Chondrocyte (in vitro differentiated cells): Measurements from ENCODE around the gene ZFAND3. TPM values are rescaled to one million over a fixed set of nuclear protein-coding genes. Genes with fewer than 3 reads are reported as not detected.

Experiments
- DNase-seq: peaks from one replicate; pipeline ENCODE4 v3.0.0; 2021; ENCODE audit warnings: mixed read lengths, low spot score
- H3K27ac Mint-ChIP-seq: one replicate; pipeline ENCODE4 v1.8.0; 2021; ENCODE audit warnings: mild to moderate bottlenecking, moderate library complexity, mixed read lengths; ENCODE audit not compliant: unreplicated experiment
- H3K27me3 Mint-ChIP-seq: 2 replicates; pipeline ENCODE4 v1.8.0; 2021; ENCODE audit warnings: low read depth, mixed read lengths
- H3K36me3 Mint-ChIP-seq: 2 replicates; pipeline ENCODE4 v1.8.0; 2021; ENCODE audit warnings: low read depth, mixed read lengths
- H3K4me1 Mint-ChIP-seq: 2 replicates; pipeline ENCODE4 v1.8.0; 2021; ENCODE audit warnings: low read depth, mild to moderate bottlenecking, mixed read lengths
- H3K4me3 Mint-ChIP-seq: one replicate; pipeline ENCODE4 v1.8.0; 2021; ENCODE audit warnings: mild to moderate bottlenecking, moderate library complexity, mixed read lengths; ENCODE audit not compliant: unreplicated experiment
- H3K9me3 Mint-ChIP-seq: 2 replicates; pipeline ENCODE4 v1.8.0; 2021; ENCODE audit warnings: low read depth, mixed read lengths
- total RNA-seq: library from RNA; stranded (reverse); gene quantifications from 3 replicates; pipeline ENCODE4 v1.2.1, GENCODE V29; 2021
- TF ChIP-seq, protein P1 (sequence below): fragments of 200-600 bp; sonication (generic); IDR thresholded peaks from 2 replicates; pipeline ENCODE4 v1.5.0; 2021; ENCODE audit warnings: antibody characterized with exemption, mild to moderate bottlenecking, moderate library complexity

The ZFAND3 gene
- total RNA-seq, 1 donor from 2014 or later, result 98.5 TPM

DNA sequence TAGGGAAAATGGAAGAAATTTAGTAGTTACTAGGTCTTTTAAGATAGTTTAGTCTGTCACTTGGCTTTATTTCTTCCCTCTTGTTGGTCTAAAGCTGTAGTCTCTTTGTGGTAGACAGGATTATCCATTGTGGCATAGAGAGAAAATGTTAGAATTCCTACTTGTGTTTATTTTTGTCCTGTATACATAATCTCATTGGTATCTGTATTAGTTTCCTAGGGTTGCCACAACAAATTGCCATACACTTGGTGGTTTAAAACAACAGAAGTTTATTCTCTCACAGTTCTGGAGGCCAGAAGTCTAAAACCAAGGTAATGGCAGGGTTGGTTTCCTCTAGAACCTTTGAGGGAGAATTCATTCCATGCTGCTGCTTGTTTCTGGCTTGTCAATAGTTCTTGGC lies 119.4 kb downstream of the ZFAND3 start:
- Mint-ChIP-seq H3K4me3 (no peak overlapping the region), H3K4me1 (peaks cover 44% of the 10 kb centered on the region), H3K27me3 (no peaks in the 10 kb centered on the region), H3K27ac (no peak overlapping the region), H3K36me3 (peaks cover 4% of the 10 kb centered on the region), H3K9me3 (no peaks in the 10 kb centered on the region)
- no peak for DNase-seq
- TF ChIP-seq, protein P1, sequence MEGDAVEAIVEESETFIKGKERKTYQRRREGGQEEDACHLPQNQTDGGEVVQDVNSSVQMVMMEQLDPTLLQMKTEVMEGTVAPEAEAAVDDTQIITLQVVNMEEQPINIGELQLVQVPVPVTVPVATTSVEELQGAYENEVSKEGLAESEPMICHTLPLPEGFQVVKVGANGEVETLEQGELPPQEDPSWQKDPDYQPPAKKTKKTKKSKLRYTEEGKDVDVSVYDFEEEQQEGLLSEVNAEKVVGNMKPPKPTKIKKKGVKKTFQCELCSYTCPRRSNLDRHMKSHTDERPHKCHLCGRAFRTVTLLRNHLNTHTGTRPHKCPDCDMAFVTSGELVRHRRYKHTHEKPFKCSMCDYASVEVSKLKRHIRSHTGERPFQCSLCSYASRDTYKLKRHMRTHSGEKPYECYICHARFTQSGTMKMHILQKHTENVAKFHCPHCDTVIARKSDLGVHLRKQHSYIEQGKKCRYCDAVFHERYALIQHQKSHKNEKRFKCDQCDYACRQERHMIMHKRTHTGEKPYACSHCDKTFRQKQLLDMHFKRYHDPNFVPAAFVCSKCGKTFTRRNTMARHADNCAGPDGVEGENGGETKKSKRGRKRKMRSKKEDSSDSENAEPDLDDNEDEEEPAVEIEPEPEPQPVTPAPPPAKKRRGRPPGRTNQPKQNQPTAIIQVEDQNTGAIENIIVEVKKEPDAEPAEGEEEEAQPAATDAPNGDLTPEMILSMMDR, result no peak

DNA sequence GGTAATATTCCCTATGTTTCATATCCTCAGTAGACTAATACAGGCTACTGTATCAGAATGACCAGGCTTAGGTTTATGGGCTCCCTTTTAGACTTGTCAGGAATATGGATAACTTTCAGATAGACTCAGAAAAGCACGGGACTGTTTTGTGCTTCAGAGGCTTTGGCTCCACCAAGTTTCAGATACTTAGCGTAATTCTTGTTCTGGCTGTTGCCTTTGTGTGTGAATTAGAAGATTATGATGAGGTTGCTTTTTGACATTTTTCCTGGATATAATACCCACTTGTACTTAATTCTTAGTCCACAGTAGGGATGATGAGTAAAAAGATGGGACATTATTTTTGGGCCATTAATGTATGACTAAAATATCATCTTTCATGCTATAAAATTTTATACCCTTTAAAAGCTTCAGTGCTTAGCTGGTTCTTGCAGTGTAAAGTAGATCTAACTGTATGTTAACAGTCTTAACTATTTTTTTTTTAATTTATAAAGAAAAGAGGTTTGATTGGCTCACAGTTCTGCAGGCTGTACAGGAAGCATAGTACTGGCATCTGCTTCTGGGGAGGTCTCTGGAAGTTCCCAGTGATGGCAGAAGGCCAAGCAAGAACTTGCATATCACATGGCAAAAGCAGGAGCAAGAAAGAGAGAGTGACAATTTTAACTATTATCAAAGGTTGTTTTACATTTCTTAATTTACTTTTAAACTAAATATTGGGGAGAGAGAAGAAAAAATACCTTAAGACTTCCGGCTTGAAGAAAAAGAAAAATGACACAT lies 120.7 kb downstream of the ZFAND3 start:
- Mint-ChIP-seq H3K4me1 (peaks cover 41% of the 10 kb centered on the region), H3K27me3 (no peaks in the 10 kb centered on the region), H3K36me3 (peaks cover 2% of the 10 kb centered on the region), H3K4me3 (no peak overlapping the region), H3K9me3 (no peaks in the 10 kb centered on the region), H3K27ac (no peak overlapping the region)
- TF ChIP-seq, protein P1, result no peak
- no peak for DNase-seq

DNA sequence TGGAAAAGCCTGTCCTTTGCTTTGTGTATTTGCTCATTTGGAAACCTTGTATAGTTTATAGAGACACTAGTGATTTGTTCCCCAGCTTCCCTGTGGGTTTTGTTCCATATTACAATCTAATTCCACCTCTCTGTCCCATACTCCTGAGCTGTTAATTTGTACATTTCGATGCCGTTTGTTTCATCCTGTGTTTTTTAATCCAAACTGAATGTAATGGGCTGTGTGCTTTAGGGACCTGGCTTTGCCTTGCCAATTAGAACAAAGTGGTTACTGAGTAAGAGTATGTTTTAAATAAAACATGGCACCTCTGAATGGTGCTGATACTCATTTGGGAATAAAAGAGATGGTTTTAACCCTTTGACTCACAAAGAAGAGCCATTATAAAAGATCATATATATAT lies 122.3 kb downstream of the ZFAND3 start:
- TF ChIP-seq, protein P1, result no peak

DNA sequence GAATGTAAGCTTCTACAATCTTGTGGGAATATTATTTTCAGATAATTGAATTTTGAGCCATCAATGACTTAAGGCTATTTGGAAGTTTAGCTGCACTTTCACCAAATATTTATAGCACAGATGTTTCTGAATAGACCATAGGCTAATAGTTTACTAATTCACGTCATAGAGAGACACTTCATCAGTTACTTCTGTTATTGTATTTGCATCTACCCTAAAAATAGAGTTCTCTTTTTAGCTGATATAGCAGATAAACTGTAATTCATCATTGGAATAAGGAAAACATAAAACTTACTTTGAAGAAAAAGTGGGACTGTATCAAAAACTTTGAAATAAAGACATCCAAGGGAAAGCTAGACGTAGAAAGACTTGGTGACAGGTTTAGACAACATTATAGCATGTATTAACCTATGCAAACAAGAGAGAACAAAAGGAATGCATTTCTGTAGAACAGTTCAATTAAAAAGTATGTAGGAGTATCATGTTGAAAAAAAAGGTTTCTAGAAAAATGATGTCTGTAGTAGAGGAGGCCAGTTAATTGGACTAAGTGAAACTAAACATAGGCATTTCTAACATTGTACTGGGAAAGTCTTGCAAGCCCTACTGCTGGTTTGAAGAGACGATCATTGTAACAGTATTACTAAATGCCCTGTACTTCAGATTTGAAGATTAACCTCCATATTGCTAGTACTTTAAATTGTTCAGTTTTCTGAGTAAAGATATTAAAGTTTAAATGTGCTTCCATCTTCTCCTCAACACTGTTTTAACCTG lies 123.3 kb downstream of the ZFAND3 start:
- Mint-ChIP-seq H3K4me1 (peaks cover 36% of the 10 kb centered on the region), H3K27ac (no peak overlapping the region), H3K27me3 (no peaks in the 10 kb centered on the region), H3K9me3 (no peaks in the 10 kb centered on the region), H3K36me3 (peaks cover 2% of the 10 kb centered on the region), H3K4me3 (no peak overlapping the region)
- no peak for DNase-seq
- TF ChIP-seq, protein P1, result no peak

More for the DNA sequence above, 122.3 kb downstream of the ZFAND3 start:
- DNase-seq, result no peak
- peaks cover 2% of the 10 kb centered on the region for H3K36me3 Mint-ChIP-seq
- peaks cover 39% of the 10 kb centered on the region for H3K4me1 Mint-ChIP-seq
- H3K27me3 Mint-ChIP-seq, result no peaks in the 10 kb centered on the region
- H3K27ac Mint-ChIP-seq, result no peak overlapping the region
- H3K4me3 Mint-ChIP-seq, result no peak overlapping the region
- H3K9me3 Mint-ChIP-seq, result no peaks in the 10 kb centered on the region

DNA sequence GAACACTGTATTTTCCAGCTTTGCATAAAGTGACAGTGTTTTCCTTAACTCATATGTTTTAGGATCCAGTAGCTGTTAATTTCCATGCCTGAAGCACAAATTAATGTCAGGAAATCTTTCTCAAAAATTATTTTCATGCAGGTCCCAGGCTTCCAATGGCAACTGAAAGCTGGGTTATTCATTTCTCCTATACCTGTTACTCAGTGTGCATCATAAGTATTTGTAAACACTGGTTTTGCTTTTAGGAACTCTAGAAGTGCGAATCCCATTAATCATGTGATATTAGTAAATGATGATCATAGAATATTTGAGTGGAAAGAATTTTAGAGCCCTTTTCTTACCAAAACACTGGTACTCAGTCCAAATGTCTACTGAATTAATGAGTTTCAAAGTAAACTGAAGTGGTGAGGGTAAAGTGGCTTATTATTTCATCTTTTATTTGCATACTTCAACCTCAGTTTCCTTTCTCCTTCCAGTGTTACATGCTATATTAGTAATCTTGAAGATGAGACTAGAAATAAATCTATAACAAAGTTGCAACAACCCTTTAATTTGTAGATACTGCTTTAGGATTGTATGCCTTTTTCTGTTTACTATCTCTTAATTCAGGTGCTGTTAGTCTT lies 124.0 kb downstream of the ZFAND3 start:
- H3K4me3 Mint-ChIP-seq, result no peak overlapping the region
- peaks cover 1% of the 10 kb centered on the region for H3K9me3 Mint-ChIP-seq

More for the DNA sequence above, 124.0 kb downstream of the ZFAND3 start:
- no peak for DNase-seq
- Mint-ChIP-seq H3K4me1 (peaks cover 38% of the 10 kb centered on the region), H3K36me3 (peaks cover 2% of the 10 kb centered on the region), H3K27ac (no peak overlapping the region), H3K27me3 (no peaks in the 10 kb centered on the region)
- TF ChIP-seq, protein P1, result no peak
